Endodermal cell (in vitro differentiated cells): Measurements from ENCODE around the gene IMMP2L. TPM values are rescaled to one million over a fixed set of nuclear protein-coding genes. Genes with fewer than 3 reads are reported as not detected.
"Not testable (repeated sequence)": the region's sequence is repeated elsewhere in the genome, so short reads cannot be mapped to it uniquely, and the experiment has no call there.

ENCODE experiments used
- DNase-seq: peaks from one replicate; pipeline ENCODE4 v3.0.0-alpha.2; 2017
- H3K27ac ChIP-seq: 2 replicates; pipeline ENCODE4 v1.5.1; 2013; ENCODE audit warnings: mild to moderate bottlenecking, low read depth, low read length, moderate library complexity
- H3K27me3 ChIP-seq: 2 replicates; pipeline ENCODE4 v1.6.1; 2013; ENCODE audit warnings: mild to moderate bottlenecking, low read length, moderate library complexity; ENCODE audit not compliant: insufficient read depth, control insufficient read depth, poor library complexity, severe bottlenecking
- H3K36me3 ChIP-seq: 2 replicates; pipeline ENCODE4 v1.7.0; 2013; ENCODE audit warnings: mild to moderate bottlenecking, low read length, moderate library complexity; ENCODE audit not compliant: control insufficient read depth, insufficient read depth
- H3K4me1 ChIP-seq: one replicate; pipeline ENCODE4 v1.7.0; 2013; ENCODE audit warnings: low read length; ENCODE audit not compliant: control insufficient read depth, insufficient read depth
- H3K4me3 ChIP-seq: 2 replicates; pipeline ENCODE4 v1.5.1; 2013; ENCODE audit warnings: mild to moderate bottlenecking, low read length, moderate library complexity
- H3K9ac ChIP-seq: 2 replicates; pipeline ENCODE4 v1.6.1; 2013; ENCODE audit warnings: mild to moderate bottlenecking, low read length, moderate library complexity; ENCODE audit not compliant: poor library complexity, severe bottlenecking; ENCODE audit errors: extremely low read depth
- H3K9me3 ChIP-seq: 2 replicates; pipeline ENCODE4 v1.6.1; 2013; ENCODE audit warnings: mild to moderate bottlenecking, low read length, moderate library complexity; ENCODE audit not compliant: control insufficient read depth
- H3K27ac Mint-ChIP-seq: 2 replicates; pipeline ENCODE4 v1.8.0; 2020; ENCODE audit warnings: mixed read lengths
- H3K27me3 Mint-ChIP-seq: 2 replicates; pipeline ENCODE4 v1.8.0; 2021; ENCODE audit warnings: mild to moderate bottlenecking, mixed read lengths; ENCODE audit not compliant: insufficient read depth
- H3K36me3 Mint-ChIP-seq: 2 replicates; pipeline ENCODE4 v1.8.0; 2020; ENCODE audit warnings: low read depth, mixed read lengths
- H3K4me1 Mint-ChIP-seq: 2 replicates; pipeline ENCODE4 v1.8.0; 2020; ENCODE audit warnings: mixed read lengths
- H3K4me3 Mint-ChIP-seq: 2 replicates; pipeline ENCODE4 v1.8.0; 2020; ENCODE audit warnings: mild to moderate bottlenecking, moderate library complexity, mixed read lengths
- H3K9me3 Mint-ChIP-seq: 2 replicates; pipeline ENCODE4 v1.8.0; 2020; ENCODE audit warnings: mild to moderate bottlenecking, mixed read lengths
- CTCF ChIP-seq: fragments of 200-600 bp; sonication (generic); conservative IDR thresholded peaks from 2 replicates; pipeline ENCODE4 v1.5.0; 2021; ENCODE audit warnings: antibody characterized with exemption, mild to moderate bottlenecking
- WGBS, 2 experiments: methylation state at CpG; one replicate each; pipeline versions ENCODE4 v1.1.5 to v1.1.7; 2013; ENCODE audit warnings: missing lambda C conversion rate in 2 of 2, mixed read lengths in 1 of 2; ENCODE audit not compliant: insufficient coverage in 1 of 2, insufficient read length in 1 of 2; 5-methylcytosine and 5-hydroxymethylcytosine counted together
- long read RNA-seq, 4 experiments: library from polyadenylated mRNA in 2 of 4; library from RNA in 1 of 4; library from capped mRNA in 1 of 4; stranded (forward) in 3 of 4; unstranded in 1 of 4; transcript quantifications; one replicate each; pipeline ENCODE4 v2.0.0, GENCODE V29; 2020 to 2021; ENCODE audit warnings: inconsistent platforms in 1 of 4
- polyA plus RNA-seq, 2 experiments: library from polyadenylated mRNA; stranded (reverse); fragments of 50-300 nt; gene quantifications; one replicate each; pipeline ENCODE4 v1.2.3, GENCODE V29; 2013
- total RNA-seq, 2 donors: library from RNA; stranded (reverse); fragmentation: NEBNext Ultra II Directional in 1 of 2; extraction: Animal tissue kit (Norgen Biotek cat#: 25700) in 1 of 2; gene quantifications; 2 replicates in 1 of 2; 3 replicates in 1 of 2; pipeline ENCODE4 v1.2.1, GENCODE V29; 2021

IMMP2L gene
- total RNA-seq, result 10 to 100 TPM; 17.7 to 19.4 TPM
- polyA plus RNA-seq (2013, experiment 1 of 2), result 9.6 TPM
- 10.3 TPM for polyA plus RNA-seq (2013, experiment 2 of 2)
- long read RNA-seq, experiment 1, partial matches to known transcripts, result 0 of 1 reads
- long read RNA-seq, experiment 1, other reads (novel, unspliced or antisense), result 1 of 1 reads
- long read RNA-seq, experiment 2, partial matches to known transcripts, result 0 of 8 reads
- long read RNA-seq, experiment 2, other reads (novel, unspliced or antisense), result 8 of 8 reads
- long read RNA-seq, experiment 3, partial matches to known transcripts, result 4 of 10 reads
- long read RNA-seq, experiment 3, other reads (novel, unspliced or antisense), result 6 of 10 reads
- long read RNA-seq, experiment 4, partial matches to known transcripts, result 0 of 2 reads
- long read RNA-seq, experiment 4, other reads (novel, unspliced or antisense), result 2 of 2 reads

DNA sequence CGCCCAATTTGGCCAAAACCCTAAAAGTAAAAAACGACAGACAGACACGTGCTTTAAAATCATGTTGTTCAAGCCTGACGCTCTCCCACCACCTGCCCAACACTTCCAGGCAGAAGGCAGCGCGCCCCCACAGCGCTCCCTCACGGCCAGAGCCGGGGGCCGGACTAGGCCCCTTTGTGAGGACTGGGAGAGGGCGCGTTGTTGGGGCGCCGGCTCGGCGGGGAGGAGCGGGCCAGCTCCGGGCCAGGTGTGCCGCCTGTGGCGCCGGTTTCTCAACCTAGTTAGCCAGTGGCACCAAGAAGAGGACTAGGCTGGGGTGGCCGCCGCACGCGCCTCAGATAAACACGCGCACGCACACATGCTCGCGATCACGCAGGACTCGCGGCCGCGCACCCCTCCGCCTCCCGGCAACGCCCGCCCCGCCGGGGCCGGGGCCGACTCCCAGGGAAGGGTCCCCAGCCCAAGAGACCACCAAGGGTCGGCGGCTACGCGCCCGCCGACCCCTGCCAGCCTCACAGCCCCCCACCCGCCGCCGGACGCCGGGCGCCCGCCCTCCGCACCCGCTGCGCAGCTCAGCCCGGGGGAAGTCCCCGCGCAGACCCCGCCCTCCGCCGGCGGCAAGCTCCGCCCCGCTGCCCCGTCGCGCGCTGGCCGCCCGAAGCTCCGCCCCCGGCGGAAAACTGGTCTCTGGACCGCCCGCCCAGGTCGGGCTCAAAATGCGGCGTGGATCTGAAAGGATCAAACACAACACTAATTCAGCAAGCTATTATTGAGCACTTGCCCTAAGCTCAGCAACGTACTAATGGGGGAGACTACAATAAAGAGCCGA is at the start of gene IMMP2L:
TSS of gene IMMP2L (minus strand) at position 589 of the 829 bp plus-strand sequence.
- peak within 1 kb of the TSS; percentile 89 for H3K27ac Mint-ChIP-seq
- Histone ChIP-seq H3K9me3 (no peaks in the 10 kb centered on the region), H3K27me3 (no peaks in the 10 kb centered on the region), H3K9ac (peak within 1 kb of the TSS; percentile 83), H3K27ac (peak within 1 kb of the TSS; percentile 72), H3K4me1 (peaks cover 12% of the 10 kb centered on the region), H3K36me3 (peaks cover 3% of the 10 kb centered on the region), H3K4me3 (peak within 1 kb of the TSS; percentile 77)
- H3K36me3 Mint-ChIP-seq, result peaks cover 3% of the 10 kb centered on the region
- H3K9me3 Mint-ChIP-seq, result no peaks in the 10 kb centered on the region
- peaks cover 25% of the 10 kb centered on the region for H3K4me1 Mint-ChIP-seq
- 2 to 3% methylated on average over 15 to 84 of the region's 84 CpGs for WGBS, 2 experiments
- peak within 1 kb of the TSS; percentile 70 for H3K4me3 Mint-ChIP-seq
- peak; percentile 67 for TF ChIP-seq CTCF
- no peaks in the 10 kb centered on the region for H3K27me3 Mint-ChIP-seq
- DNase-seq, result peak; percentile 96

DNA sequence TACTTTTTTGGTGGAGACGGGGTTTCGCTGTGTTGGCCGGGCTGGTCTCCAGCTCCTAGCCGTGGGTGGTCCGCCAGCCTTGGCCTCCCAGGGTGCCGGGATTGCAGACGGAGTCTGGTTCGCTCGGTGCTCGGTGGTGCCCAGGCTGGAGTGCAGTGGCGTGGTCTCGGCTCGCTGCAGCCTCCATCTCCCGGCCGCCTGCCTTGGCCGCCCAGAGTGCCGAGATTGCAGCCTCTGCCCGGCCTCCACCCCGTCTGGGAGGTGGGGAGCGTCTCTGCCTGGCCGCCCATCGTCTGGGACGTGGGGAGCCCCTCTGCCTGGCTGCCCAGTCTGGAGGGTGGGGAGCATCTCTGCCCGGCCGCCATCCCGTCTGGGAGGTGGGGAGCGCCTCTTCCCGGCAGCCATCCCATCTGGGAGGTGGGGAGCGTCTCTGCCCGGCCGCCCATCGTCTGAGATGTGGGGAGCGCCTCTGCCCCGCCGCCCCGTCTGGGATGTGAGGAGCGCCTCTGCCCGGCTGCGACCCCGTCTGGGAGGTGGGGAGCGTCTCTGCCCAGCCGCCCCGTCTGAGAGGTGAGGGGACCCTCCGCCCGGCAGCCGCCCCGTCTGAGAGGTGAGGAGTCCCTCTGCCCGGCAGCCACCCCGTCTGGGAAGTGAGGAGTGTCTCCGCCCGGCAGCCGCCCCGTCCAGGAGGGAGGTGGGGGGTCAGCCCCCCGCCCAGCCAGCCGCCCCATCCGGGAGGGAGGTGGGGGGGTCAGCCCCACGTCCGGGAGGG is 47.4 kb upstream of the IMMP2L start:
- not testable (repeated sequence) for DNase-seq, H3K4me3 ChIP-seq, H3K36me3 ChIP-seq, H3K4me1 Mint-ChIP-seq, H3K27me3 Mint-ChIP-seq, H3K9ac ChIP-seq, H3K4me3 Mint-ChIP-seq, H3K9me3 ChIP-seq, H3K27ac ChIP-seq, H3K27ac Mint-ChIP-seq, H3K36me3 Mint-ChIP-seq, H3K4me1 ChIP-seq, H3K27me3 ChIP-seq
- peaks cover 13% of the 10 kb centered on the region for H3K9me3 Mint-ChIP-seq
- WGBS, 2 experiments, result 92% methylated on average over 49 of the region's 58 CpGs; no CpG with 5 or more reads in 1 of the 2 experiments

- H3K27me3 ChIP-seq, result no peaks in the 10 kb centered on the region
- Mint-ChIP-seq H3K4me3 (no peak overlapping the region), H3K9me3 (peaks cover 13% of the 10 kb centered on the region), H3K36me3 (no peaks in the 10 kb centered on the region), H3K4me1 (no peaks in the 10 kb centered on the region), H3K27me3 (no peaks in the 10 kb centered on the region), H3K27ac (no peak overlapping the region)
- H3K4me1 ChIP-seq, result no peaks in the 10 kb centered on the region
- DNase-seq, result no peak
- no peak overlapping the region for H3K9ac ChIP-seq
- 67 to 89% methylated on average over 2 of the region's 2 CpGs for WGBS, 2 experiments
- no peak overlapping the region for H3K27ac ChIP-seq
- H3K36me3 ChIP-seq, result no peaks in the 10 kb centered on the region
- no peaks in the 10 kb centered on the region for H3K9me3 ChIP-seq
- no peak for TF ChIP-seq CTCF
- no peak overlapping the region for H3K4me3 ChIP-seq
Observed at GRCh38 chr7:111607621-111608020, 45.3 kb upstream of the IMMP2L start.
